Vagina (tissue), 2 donors: ENCODE data around the gene CEBPA.

Source experiments
- POLR2A ChIP-seq, 2 donors: fragments of 450-650 bp; IDR thresholded peaks; one replicate each; pipeline ENCODE4 v1.6.1; 2017; ENCODE audit warnings: antibody characterized with exemption in 2 of 2, mild to moderate bottlenecking in 2 of 2, moderate library complexity in 2 of 2
- TF ChIP-seq, protein P1 (sequence below), 3 experiments: fragments of 450-650 bp in 2 of 3; fragments of 200-600 bp in 1 of 3; sonication (generic) in 1 of 3; IDR thresholded peaks; one replicate each; pipeline ENCODE4 v1.5.1; 2017 to 2019; ENCODE audit warnings: antibody characterized with exemption in 3 of 3, mild to moderate bottlenecking in 2 of 3, moderate library complexity in 2 of 3

DNA sequence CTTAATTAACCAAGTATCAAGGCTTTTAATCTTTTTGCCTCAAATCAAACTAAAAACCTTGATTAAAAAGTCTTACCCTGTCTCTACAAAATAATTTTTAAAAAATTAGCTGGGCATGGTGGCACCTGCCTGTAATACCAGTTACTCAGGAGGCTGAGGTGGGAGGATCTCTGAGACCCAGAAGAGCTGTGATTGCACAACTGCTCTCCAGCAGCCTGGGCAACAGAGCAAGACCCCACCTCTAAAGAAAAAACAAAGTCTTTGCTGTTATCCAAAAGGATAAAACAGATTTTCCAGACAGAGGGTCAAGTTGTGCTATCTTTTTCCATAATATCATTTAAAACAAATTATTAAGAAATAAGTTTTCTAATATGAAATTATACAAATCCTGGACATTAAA, 44.3 kb upstream of the CEBPA start:
- TF ChIP-seq, protein P1, sequence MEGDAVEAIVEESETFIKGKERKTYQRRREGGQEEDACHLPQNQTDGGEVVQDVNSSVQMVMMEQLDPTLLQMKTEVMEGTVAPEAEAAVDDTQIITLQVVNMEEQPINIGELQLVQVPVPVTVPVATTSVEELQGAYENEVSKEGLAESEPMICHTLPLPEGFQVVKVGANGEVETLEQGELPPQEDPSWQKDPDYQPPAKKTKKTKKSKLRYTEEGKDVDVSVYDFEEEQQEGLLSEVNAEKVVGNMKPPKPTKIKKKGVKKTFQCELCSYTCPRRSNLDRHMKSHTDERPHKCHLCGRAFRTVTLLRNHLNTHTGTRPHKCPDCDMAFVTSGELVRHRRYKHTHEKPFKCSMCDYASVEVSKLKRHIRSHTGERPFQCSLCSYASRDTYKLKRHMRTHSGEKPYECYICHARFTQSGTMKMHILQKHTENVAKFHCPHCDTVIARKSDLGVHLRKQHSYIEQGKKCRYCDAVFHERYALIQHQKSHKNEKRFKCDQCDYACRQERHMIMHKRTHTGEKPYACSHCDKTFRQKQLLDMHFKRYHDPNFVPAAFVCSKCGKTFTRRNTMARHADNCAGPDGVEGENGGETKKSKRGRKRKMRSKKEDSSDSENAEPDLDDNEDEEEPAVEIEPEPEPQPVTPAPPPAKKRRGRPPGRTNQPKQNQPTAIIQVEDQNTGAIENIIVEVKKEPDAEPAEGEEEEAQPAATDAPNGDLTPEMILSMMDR (IDR thresholded peaks at IDR 0.05): no peak
- TF ChIP-seq POLR2A (IDR thresholded peaks at IDR 0.05): no peak
